Measurements from ENCODE around the gene TDO2.
A peak's percentile ranks its signal among the peaks of the same experiment; 100 is the strongest.
"Not testable (repeated sequence)": the region's sequence is repeated elsewhere in the genome, so short reads cannot be mapped to it uniquely, and the experiment has no call there.

The TDO2 gene

DNA sequence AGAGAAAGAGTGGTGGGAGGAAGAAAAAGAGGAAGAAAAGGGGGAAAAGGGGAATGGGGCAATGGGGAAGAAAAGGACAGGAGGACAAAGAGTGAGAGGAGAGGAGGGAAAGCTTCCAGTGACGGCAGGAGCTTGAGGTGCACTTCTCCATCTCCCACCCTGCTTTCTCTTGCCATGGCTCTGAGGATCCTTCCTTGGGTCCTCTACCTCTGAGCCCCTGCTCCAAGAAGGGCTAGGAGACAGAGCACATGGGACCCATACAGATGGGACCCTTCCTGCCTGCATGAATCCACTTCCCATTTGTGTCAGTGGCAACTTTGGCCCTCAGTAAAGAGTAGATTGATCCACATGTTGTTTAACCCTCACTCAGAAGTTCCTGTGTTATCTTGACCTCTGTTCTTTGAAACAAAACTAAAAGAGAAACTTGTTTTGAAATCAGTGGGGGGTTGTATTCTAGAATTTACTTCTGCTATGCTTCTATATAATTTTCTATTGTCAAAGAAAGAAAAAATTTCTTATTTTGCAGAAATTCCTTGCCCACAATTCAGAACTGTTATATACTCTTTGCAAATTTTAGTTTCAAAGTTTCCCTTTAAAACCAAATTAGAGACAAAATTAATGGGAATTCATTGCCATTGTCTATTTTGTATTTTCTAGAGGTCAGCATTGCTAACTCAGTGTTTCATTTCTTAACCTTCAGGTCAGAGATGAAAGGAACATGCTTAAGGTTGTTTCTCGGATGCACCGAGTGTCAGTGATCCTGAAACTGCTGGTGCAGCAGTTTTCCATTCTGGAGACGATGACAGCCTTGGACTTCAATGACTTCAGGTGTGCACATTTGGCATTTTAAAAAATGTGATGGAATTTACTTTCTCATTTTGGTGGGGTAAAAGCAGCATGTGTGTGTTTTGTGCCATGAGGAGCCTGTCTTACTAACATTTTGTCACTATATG, 5.0 kb downstream of the TDO2 start:
- DNase-seq, result no peak

DNA sequence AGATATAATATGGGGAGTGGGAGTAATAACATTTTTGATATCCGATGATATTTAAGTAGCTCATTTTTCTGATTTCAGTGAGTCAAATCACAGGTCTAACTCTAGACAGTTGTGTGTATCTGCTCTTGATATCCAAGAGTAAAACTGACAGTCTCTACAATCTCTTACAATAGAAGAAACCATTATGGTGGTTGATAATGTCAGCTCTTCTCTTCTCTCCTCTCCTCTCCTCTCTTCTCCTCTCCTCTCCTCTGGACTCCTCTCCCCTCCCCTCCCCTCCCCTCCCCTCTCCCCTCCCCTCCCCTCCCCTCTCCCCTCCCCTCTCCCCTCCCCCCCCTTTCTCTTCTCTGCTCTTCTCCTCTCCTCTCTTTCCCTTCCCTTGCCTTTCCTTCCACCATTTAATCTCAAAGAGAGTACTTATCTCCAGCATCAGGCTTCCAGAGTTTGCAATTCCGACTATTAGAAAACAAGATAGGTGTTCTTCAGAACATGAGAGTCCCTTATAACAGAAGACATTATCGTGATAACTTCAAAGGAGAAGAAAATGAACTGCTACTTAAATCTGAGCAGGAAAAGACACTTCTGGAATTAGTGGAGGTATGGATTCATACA, 6.2 kb downstream of the TDO2 start:
- DNase-seq, result no peak

- DNase-seq, result no peak
Measured at GRCh38 chr4:155911905-155912304, 8.4 kb downstream of the TDO2 start.

- DNase-seq, result no peak
Measured at GRCh38 chr4:155914782-155915181, 11.3 kb downstream of the TDO2 start.

DNA sequence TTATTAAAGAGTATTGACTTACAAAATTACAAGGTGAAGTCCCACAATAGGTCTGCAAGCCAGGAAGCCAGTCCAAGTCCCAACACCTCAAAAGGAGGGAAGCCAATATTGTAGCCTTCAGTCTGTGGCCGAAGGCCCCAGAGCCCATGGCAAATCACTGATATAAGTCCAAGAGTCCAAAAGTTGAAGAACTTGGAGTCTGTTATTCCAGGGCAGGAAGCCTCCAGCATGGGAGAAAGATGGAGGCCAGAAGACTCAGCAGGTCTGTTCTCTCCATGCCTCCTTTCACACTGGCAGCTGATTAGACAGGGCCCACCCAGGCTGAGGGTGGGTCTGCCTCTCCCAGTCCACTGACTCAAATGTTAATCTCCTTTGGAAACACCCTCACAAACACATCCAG, 18.1 kb downstream of the TDO2 start:
- DNase-seq, result no peak

DNA sequence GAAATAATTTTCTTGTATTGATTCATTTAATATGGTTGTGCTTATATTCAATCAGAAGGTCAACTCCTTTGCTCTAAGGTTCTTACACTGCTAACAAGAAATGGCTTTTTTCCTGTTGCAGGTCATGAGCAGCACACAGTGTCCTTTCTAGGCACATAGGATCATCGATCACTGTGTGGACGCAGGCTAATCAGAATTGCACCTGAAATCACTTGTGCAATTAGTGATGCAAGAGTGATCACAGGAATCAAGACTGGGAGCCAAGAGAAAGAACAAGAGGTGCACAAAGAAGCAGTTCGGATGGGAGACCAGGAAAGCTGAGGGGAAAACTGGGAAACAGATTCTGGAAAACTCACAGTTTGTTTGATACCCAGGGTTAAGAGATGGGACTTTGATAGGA, 21.1 kb downstream of the TDO2 start:
- no peak for DNase-seq

DNA sequence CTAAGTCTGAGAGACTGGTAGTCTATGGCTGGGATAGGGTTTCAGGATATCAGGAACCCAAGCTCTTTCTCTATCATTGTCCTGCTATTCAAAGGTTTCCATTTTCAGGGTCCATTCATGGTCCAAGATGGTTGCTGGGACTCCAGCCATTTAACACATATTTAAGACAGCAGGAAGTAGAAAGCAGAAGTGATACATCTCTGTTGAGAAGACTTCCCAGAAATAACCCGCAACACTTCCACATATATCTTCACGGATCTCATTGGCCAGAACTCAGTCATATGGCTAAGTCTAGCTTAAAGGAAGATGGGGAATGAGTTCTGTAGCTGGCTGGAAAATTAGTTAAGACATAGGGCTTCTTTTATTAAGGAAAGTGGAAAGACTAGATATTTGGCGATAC, 26.3 kb downstream of the TDO2 start:
- DNase-seq, result no peak

GRCh38 chr4:155930330-155930729, 26.8 kb downstream of the TDO2 start:
- DNase-seq, result no peak

- DNase-seq, result no peak
Measured at GRCh38 chr4:155931634-155932033, 28.1 kb downstream of the TDO2 start.

GRCh38 chr4:155934634-155935033, 31.1 kb downstream of the TDO2 start:
- DNase-seq, result not testable (repeated sequence)

DNA sequence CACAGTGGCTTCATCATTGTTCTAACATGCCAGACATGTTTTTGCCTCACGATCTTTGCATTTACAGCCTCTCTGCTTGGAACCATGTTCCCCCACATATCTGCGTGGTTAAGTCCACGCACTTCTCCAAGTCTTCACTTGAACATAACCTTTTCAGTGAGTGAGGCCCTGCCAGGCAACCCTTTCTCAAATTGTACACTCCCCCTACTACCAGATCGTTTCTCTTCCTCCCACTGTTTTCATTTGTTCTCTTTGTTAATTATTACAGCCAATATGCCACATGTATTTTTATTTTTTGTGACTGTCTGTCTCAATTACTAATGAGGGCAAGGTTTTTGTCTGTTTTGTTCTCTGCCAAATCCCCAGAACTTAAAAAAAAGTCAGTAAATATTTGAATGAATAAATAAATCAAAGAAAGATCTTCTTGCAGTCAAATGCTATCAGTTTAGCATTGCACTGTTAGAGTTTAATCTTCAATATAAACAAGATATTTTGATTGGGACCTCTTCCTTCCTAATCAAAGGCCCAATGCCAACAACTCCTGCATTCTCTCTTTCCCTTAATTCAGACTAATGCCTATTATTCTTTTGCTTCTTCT, 32.0 kb downstream of the TDO2 start:
- no peak for DNase-seq

DNA sequence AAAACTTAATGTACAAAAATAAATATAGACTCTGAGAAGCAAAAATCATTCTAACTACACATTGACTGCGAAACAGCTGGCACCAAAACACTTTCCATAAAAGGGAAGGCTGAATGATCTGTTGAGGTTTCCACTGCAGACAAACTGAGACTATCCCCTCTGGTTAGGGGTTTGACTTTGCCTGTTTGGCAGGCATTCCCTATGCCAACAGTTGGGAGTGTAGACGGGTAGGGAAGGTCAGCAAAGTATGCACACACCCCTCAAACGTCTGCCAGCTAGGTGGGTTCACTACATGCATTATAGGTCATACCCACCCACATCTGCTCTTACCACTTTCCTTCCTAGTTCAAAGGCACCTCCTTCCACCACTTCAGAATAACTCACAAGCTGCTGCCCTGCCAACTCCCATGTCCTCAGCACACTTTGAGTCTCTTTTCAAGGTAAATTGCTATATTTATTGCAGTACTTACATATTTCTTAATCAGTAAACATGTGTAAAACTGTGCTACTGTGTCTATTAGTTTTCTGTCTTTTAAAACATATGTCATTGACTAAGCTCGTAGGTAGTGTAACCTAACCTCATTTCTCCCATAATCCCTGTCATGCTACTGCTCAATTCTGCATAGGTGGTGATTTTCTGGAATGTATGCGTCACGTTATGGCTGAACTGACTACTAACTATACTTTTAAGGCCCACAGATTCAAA, 37.7 kb downstream of the TDO2 start:
- DNase-seq, result no peak

GRCh38 chr4:155941820-155942219, 38.3 kb downstream of the TDO2 start:
- no peak for DNase-seq

GRCh38 chr4:155943605-155944291, 40.3 kb downstream of the TDO2 start:
- DNase-seq, result no peak

DNA sequence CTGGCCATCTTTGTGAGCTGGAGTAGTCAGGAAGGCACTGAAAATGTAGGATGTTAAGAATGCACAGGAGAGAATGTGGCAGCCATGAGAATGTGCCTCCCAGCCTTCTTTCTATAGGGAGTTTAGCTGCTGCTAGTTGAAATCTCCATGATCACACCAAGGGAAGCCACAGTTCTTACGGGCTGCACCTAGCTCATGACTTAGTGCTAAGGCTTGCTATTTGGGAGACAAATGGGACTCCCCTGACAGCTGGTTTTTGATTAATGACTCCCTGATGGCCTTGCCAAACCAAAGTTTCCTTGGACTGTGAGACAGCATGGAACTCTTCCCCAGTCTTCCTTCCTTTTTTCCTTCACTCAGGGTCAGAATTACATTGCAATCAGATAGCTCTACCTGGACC, 41.0 kb downstream of the TDO2 start:
- no peak for DNase-seq

- no peak for DNase-seq
Measured at GRCh38 chr4:155946486-155946885, 43.0 kb downstream of the TDO2 start.

- DNase-seq, result no peak
Measured at GRCh38 chr4:155948541-155948940, 45.0 kb downstream of the TDO2 start.

DNA sequence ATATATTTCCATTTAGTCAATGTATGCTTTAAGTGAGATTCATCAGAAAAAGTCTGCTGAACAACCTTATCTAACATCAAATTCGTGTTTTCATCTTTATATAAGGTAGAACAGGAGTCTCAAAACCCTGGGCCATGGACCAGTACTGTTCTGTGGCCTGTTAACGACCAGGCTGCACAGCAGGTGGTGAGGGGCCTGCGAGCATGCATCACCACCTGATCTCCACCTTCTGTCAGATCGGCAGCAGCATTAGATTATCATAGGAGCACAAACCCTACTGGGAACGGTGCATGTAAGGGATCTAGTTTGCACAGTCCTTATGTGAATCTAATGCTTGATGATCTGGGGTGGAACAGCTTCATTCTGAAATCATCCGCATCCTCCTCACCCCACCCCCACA, 47.0 kb downstream of the TDO2 start:
- DNase-seq, result no peak

DNA sequence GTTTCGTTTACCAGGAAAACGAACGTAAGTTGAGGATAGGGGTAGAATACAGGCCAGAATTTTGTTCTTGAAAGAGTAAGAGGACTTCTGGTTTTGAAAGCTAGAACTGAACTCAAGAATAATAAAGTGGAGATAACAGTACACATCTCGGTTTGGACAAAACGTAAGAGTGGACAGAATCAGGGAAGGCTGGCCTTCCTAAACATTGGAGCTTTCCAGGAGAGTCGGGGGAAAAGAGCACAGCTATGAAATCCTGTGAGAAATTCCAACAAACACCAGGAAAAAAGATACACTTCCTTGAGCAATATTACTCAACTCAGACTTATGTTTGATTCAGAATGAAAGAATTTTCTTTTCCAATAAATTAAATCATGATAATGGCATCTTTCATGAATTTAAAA, 49.0 kb downstream of the TDO2 start:
- DNase-seq, result no peak

- peak; percentile 64 to 78 for DNase-seq
Measured at GRCh38 chr4:155953151-155954117, 49.9 kb downstream of the TDO2 start, which contains the start of gene CTSO. TSS of gene CTSO (minus strand) at chr4:155953866. CDS start at chr4:155953847, 19 bp downstream.

GRCh38 chr4:155954118-155954685, 50.7 kb downstream of the TDO2 start:
- no peak for DNase-seq

All from CD4-positive, alpha-beta T cell treated with Interferon alpha-2 for 1 hour (primary cell).